IMR-90 (cell line): ENCODE data around the gene DGLUCY. TPM values are rescaled to one million over a fixed set of nuclear protein-coding genes. Genes with fewer than 3 reads are reported as not detected.
A peak's percentile ranks its signal among the peaks of the same experiment; 100 is the strongest.

Experiments
- ATAC-seq: fragments of 200-7000 bp; cut with Tn5 transposase; 2 replicates; pipeline ENCODE4 v1.9.1; 2020; ENCODE audit warnings: low read depth, mild to moderate bottlenecking, moderate library complexity
- BruUV-seq: library from RNA; stranded (reverse); fragments of 400-500 nt; replicated peaks from 2 replicates; lab custom pipeline; 2021; lab: Mats Ljungman, UMichigan
- CTCF ChIA-PET: fragments of 300-600 bp; formaldehyde crosslinking; extraction: SDS; loops from one replicate; lab custom pipeline; 2021; ENCODE audit warnings: antibody characterized with exemption; lab: Yijun Ruan, JAX
- POLR2A ChIA-PET: fragments of 300-600 bp; sonication (Branson Sonifier 250); formaldehyde crosslinking; loops from one replicate; lab custom pipeline; 2022; ENCODE audit warnings: antibody characterized with exemption; ENCODE audit not compliant: unreplicated experiment; lab: Charles Lee
- DNase-seq: peaks from one replicate; pipeline ENCODE4 v3.0.0; 2013
- H2AFZ ChIP-seq: replicated peaks from 2 replicates; pipeline ENCODE3; 2013; ENCODE audit warnings: low read length, mild to moderate bottlenecking; ENCODE audit not compliant: poor library complexity
- H2AK5ac ChIP-seq: 2 replicates; pipeline ENCODE4 v1.6.1; 2013; ENCODE audit warnings: low read depth, low read length, inconsistent platforms
- H2AK9ac ChIP-seq: replicated peaks from 2 replicates; pipeline ENCODE3; 2013; ENCODE audit warnings: mild to moderate bottlenecking, low read depth, low read length, moderate library complexity; ENCODE audit not compliant: poor library complexity
- H2BK120ac ChIP-seq: 2 replicates; pipeline ENCODE4 v1.6.1; 2013; ENCODE audit warnings: low read depth, low read length, inconsistent platforms
- H2BK15ac ChIP-seq: 3 replicates; pipeline ENCODE4 v1.6.1; 2013; ENCODE audit warnings: low read depth, low read length, inconsistent platforms
- H2BK20ac ChIP-seq: 2 replicates; pipeline ENCODE4 v1.6.1; 2013; ENCODE audit warnings: low read depth, mild to moderate bottlenecking, inconsistent platforms, low read length, moderate library complexity
- H2BK5ac ChIP-seq: 2 replicates; pipeline ENCODE4 v1.6.1; 2013; ENCODE audit warnings: mild to moderate bottlenecking, low read depth, low read length, inconsistent platforms; ENCODE audit not compliant: poor library complexity, severe bottlenecking
- H3K14ac ChIP-seq: replicated peaks from 2 replicates; pipeline ENCODE4 v1.6.1; 2013; ENCODE audit warnings: low read depth, low read length, inconsistent platforms
- H3K18ac ChIP-seq: 2 replicates; pipeline ENCODE4 v1.6.1; 2013; ENCODE audit warnings: low read depth, low read length, control low read depth
- H3K23ac ChIP-seq: 2 replicates; pipeline ENCODE4 v1.6.1; 2013; ENCODE audit warnings: low read depth, low read length, inconsistent platforms
- H3K27ac ChIP-seq: 2 replicates; pipeline ENCODE4 v1.5.1; 2013; ENCODE audit warnings: mild to moderate bottlenecking, control low read depth, low read length; ENCODE audit not compliant: insufficient read depth
- H3K27me3 ChIP-seq: 2 replicates; pipeline ENCODE4 v1.6.1; 2013; ENCODE audit warnings: low read length; ENCODE audit not compliant: control insufficient read depth, insufficient read depth
- H3K36me3 ChIP-seq: 2 replicates; pipeline ENCODE4 v1.6.1; 2013; ENCODE audit warnings: low read length, mixed read lengths; ENCODE audit not compliant: control insufficient read depth, insufficient read depth
- H3K4ac ChIP-seq: 2 replicates; pipeline ENCODE4 v1.6.1; 2013; ENCODE audit warnings: low read depth, low read length, inconsistent platforms
- H3K4me1 ChIP-seq: 2 replicates; pipeline ENCODE4 v1.6.1; 2013; ENCODE audit warnings: low read length, mixed read lengths; ENCODE audit not compliant: control insufficient read depth, insufficient read depth
- H3K4me2 ChIP-seq: 2 replicates; pipeline ENCODE4 v1.6.1; 2013; ENCODE audit warnings: low read depth, mild to moderate bottlenecking, control low read depth, low read length, moderate library complexity
- H3K4me3 ChIP-seq: 2 replicates; pipeline ENCODE4 v1.5.1; 2013; ENCODE audit warnings: low read depth, mild to moderate bottlenecking, control low read depth, low read length, moderate library complexity; ENCODE audit not compliant: insufficient read depth
- H3K56ac ChIP-seq: 2 replicates; pipeline ENCODE4 v1.6.1; 2013; ENCODE audit warnings: low read length, inconsistent platforms; ENCODE audit not compliant: insufficient read depth; ENCODE audit errors: extremely low read depth
- H3K79me1 ChIP-seq, 2 experiments: 2 replicates each; pipeline ENCODE4 v1.6.1; 2013; ENCODE audit warnings: low read length in 2 of 2, inconsistent platforms in 1 of 2, low read depth in 1 of 2
- H3K9ac ChIP-seq: 2 replicates; pipeline ENCODE4 v1.6.1; 2013; ENCODE audit warnings: low read depth, low read length, control low read depth
- H3K9me1 ChIP-seq: 2 replicates; pipeline ENCODE4 v1.6.1; 2013; ENCODE audit warnings: low read length, inconsistent platforms; ENCODE audit not compliant: insufficient read depth
- H3K9me3 ChIP-seq: 2 replicates; pipeline ENCODE4 v1.6.1; 2013; ENCODE audit warnings: low read length; ENCODE audit not compliant: control insufficient read depth, insufficient read depth
- H4K20me1 ChIP-seq: 2 replicates; pipeline ENCODE4 v1.6.1; 2013; ENCODE audit warnings: low read length, inconsistent platforms; ENCODE audit not compliant: insufficient read depth
- H4K5ac ChIP-seq: 2 replicates; pipeline ENCODE4 v1.6.1; 2013; ENCODE audit warnings: mild to moderate bottlenecking, low read depth, low read length, control low read depth
- H4K8ac ChIP-seq, 2 experiments: 2 replicates each; pipeline ENCODE4 v1.6.1; 2013; ENCODE audit warnings: low read depth in 2 of 2, low read length in 2 of 2, control low read depth in 1 of 2, inconsistent platforms in 1 of 2
- H4K91ac ChIP-seq: 2 replicates; pipeline ENCODE4 v1.6.1; 2013; ENCODE audit warnings: low read depth, low read length, inconsistent platforms; ENCODE audit not compliant: insufficient read depth
- ELK1 ChIP-seq: fragments of 150-350 bp; IDR thresholded peaks from 2 replicates; pipeline ENCODE4 v1.6.1; 2016; ENCODE audit warnings: low read depth, mild to moderate bottlenecking, low read length, moderate library complexity, borderline replicate concordance
- FOS ChIP-seq: fragments of 150-350 bp; IDR thresholded peaks from 2 replicates; pipeline ENCODE4 v1.6.1; 2016; ENCODE audit warnings: low read depth, low read length
- MAFK ChIP-seq: IDR thresholded peaks from 2 replicates; pipeline ENCODE4 v1.6.1; 2012; ENCODE audit warnings: low read depth, low read length, improper control_type of control experiment
- RAD21 ChIP-seq: IDR thresholded peaks from 2 replicates; pipeline ENCODE4 v1.6.1; 2012; ENCODE audit warnings: low read length, improper control_type of control experiment
- RCOR1 ChIP-seq: IDR thresholded peaks from 2 replicates; pipeline ENCODE4 v1.6.1; 2012; ENCODE audit warnings: mild to moderate bottlenecking, low read length, improper control_type of control experiment; ENCODE audit not compliant: insufficient replicate concordance
- RFX5 ChIP-seq: IDR thresholded peaks from 2 replicates; pipeline ENCODE4 v1.8.0; 2012; ENCODE audit warnings: low read depth, mild to moderate bottlenecking, low read length, moderate library complexity
- SMC3 ChIP-seq: fragments of 150-350 bp; IDR thresholded peaks from 2 replicates; pipeline ENCODE4 v1.6.1; 2016; ENCODE audit warnings: low read depth, mild to moderate bottlenecking, antibody characterized with exemption, low read length, moderate library complexity
- WGBS, 2 experiments: methylation state at CpG; one replicate each; pipeline versions ENCODE4 v1.1.5 to v1.1.7; 2013; ENCODE audit warnings: missing lambda C conversion rate in 2 of 2; ENCODE audit not compliant: insufficient read length in 1 of 2; ENCODE audit errors: extremely low coverage in 2 of 2; 5-methylcytosine and 5-hydroxymethylcytosine counted together
- dilution Hi-C: fragments of 300-500 bp; cut with HindIII; formaldehyde crosslinking; loops from one replicate; pipeline ENCODE4 v1.14.3; 2018; ENCODE audit warnings: low sequenced_read_pairs; ENCODE audit not compliant: unreplicated experiment
- in situ Hi-C: fragments of 300-500 bp; cut with MboI; formaldehyde crosslinking; loops from 3 replicates; pipeline ENCODE4 v1.14.3; 2019; ENCODE audit warnings: low sequenced_read_pairs, inconsistent platforms, mixed read lengths
- intact Hi-C: fragments of 100-400 bp; cut with micrococcal nuclease; formaldehyde crosslinking; loops from 2 replicates; pipeline ENCODE4 v1.10.0; 2022
- polyA plus RNA-seq, 3 experiments: library from polyadenylated mRNA; depleted of rRNA; stranded (reverse); fragments of >200 nt; gene quantifications; 2 replicates each; pipeline ENCODE4 v1.2.3, GENCODE V29; 2012; ENCODE audit warnings: low replicate concordance in 1 of 3
- total RNA-seq: library from RNA; depleted of rRNA; stranded (reverse); fragments of >200 nt; gene quantifications from 2 replicates; pipeline ENCODE4 v1.2.3, GENCODE V29; 2012

DGLUCY gene
- total and polyA plus RNA-seq, 2 of the 4 experiments (the other 2 are of a cell fraction) = 8.5 to 13.3 TPM

- in situ Hi-C loops = no loop called here
- no peak overlapping the region for H2BK120ac ChIP-seq
These were observed 15.4 kb downstream of the DGLUCY start for GRCh38 chr14:91129261-91129660.

More at GRCh38 chr14:91129261-91129660, 15.4 kb downstream of the DGLUCY start:
- intact Hi-C loops = no loop called here
- H3K4me2 ChIP-seq = no peak overlapping the region
- no peak overlapping the region for H3K23ac ChIP-seq
- H4K20me1 ChIP-seq = no peaks in the 10 kb centered on the region
- no peak overlapping the region for H3K4me3 ChIP-seq
- no TSS peak for BruUV-seq
- no peak overlapping the region for H2AFZ ChIP-seq
- H4K91ac ChIP-seq = no peak overlapping the region
- WGBS, 2 experiments = no CpG with 5 or more reads among the region's 2 CpGs
- no peak overlapping the region for H3K14ac ChIP-seq
- no peaks in the 10 kb centered on the region for H3K79me1 ChIP-seq
- H4K8ac ChIP-seq = no peak overlapping the region
- peak; percentile 20 for DNase-seq
- ATAC-seq = peak; percentile 64; the same call in 1 of the 2 replicates
- H3K27ac ChIP-seq = no peak overlapping the region
- no peak overlapping the region for H3K18ac ChIP-seq
- ChIA-PET CTCF (no interaction called here), POLR2A (no interaction called here)
- no peaks in the 10 kb centered on the region for H3K4me1 ChIP-seq
- dilution Hi-C loops = no loop called here
- no peak overlapping the region for H3K56ac ChIP-seq
- no peaks in the 10 kb centered on the region for H3K27me3 ChIP-seq
- H2AK5ac ChIP-seq = no peak overlapping the region
- no peak overlapping the region for H3K4ac ChIP-seq
- no peak overlapping the region for H4K5ac ChIP-seq
- H2BK5ac ChIP-seq = no peak overlapping the region
- no peak overlapping the region for H3K9ac ChIP-seq
- H3K36me3 ChIP-seq = peaks cover 9% of the 10 kb centered on the region; the same call in 1 of the 2 replicates
- no peak overlapping the region for H2AK9ac ChIP-seq
- no peak overlapping the region for H2BK20ac ChIP-seq
- no peak overlapping the region for H2BK15ac ChIP-seq
- H3K9me3 ChIP-seq = peaks cover under 1% of the 10 kb centered on the region; the same call in 1 of the 2 replicates
- H3K9me1 ChIP-seq = no peaks in the 10 kb centered on the region
- TF ChIP-seq RAD21 (no peak), ELK1 (no peak), MAFK (no peak), RCOR1 (no peak), SMC3 (no peak), RFX5 (no peak), FOS (no peak)
